ENCODE data around the gene P4HB. TPM values are rescaled to one million over a fixed set of nuclear protein-coding genes. Genes with fewer than 3 reads are reported as not detected.
A peak's percentile ranks its signal among the peaks of the same experiment; 100 is the strongest.

The P4HB gene
- total RNA-seq, 6 experiments from 2014 or later: 790 to 981 (median 910) TPM

GRCh38 chr17:81890447-81891302 is 30.3 kb upstream of the P4HB start:
- H3K36me3 Mint-ChIP-seq (ENCODE audit: low read depth): peaks cover 33% of the 10 kb centered on the region
- TF ChIP-seq CTCF (IDR thresholded peaks at IDR 0.05): no peak
- no peak for DNase-seq

GRCh38 chr17:81889602-81890001 is 29.3 kb upstream of the P4HB start:
- Mint-ChIP-seq H3K27me3 (ENCODE audit: insufficient read depth) (peaks cover 4% of the 10 kb centered on the region), H3K4me1 (ENCODE audit: low read depth) (peaks cover 37% of the 10 kb centered on the region), H3K27ac (peak overlapping the region; percentile 89), H3K36me3 (ENCODE audit: low read depth) (peaks cover 41% of the 10 kb centered on the region), H3K4me3 (peak overlapping the region; percentile 91), H3K9me3 (no peaks in the 10 kb centered on the region)
- no peak for TF ChIP-seq CTCF (IDR thresholded peaks at IDR 0.05)
- DNase-seq: no peak

More at GRCh38 chr17:81890447-81891302, 30.3 kb upstream of the P4HB start:
- Mint-ChIP-seq H3K27me3 (ENCODE audit: insufficient read depth) (peaks cover 4% of the 10 kb centered on the region), H3K4me1 (ENCODE audit: low read depth) (peaks cover 32% of the 10 kb centered on the region), H3K9me3 (no peaks in the 10 kb centered on the region), H3K27ac (peak overlapping the region; percentile 89), H3K4me3 (peak overlapping the region; percentile 91)

GRCh38 chr17:81888988-81889595 is 28.8 kb upstream of the P4HB start:
- Mint-ChIP-seq H3K36me3 (ENCODE audit: low read depth) (peaks cover 46% of the 10 kb centered on the region), H3K4me3 (peak overlapping the region; percentile 39), H3K9me3 (no peaks in the 10 kb centered on the region), H3K27me3 (ENCODE audit: insufficient read depth) (peaks cover 4% of the 10 kb centered on the region), H3K27ac (peak overlapping the region; percentile 51), H3K4me1 (ENCODE audit: low read depth) (peaks cover 37% of the 10 kb centered on the region)
- DNase-seq: no peak
- TF ChIP-seq CTCF (IDR thresholded peaks at IDR 0.05): no peak

GRCh38 chr17:81888105-81888987 is 28.0 kb upstream of the P4HB start:
- peaks cover 47% of the 10 kb centered on the region for H3K36me3 Mint-ChIP-seq (ENCODE audit: low read depth)
- H3K27ac Mint-ChIP-seq: peak overlapping the region; percentile 21; the same call in 1 of the 2 replicates
- H3K27me3 Mint-ChIP-seq (ENCODE audit: insufficient read depth): peaks cover 4% of the 10 kb centered on the region
- H3K4me1 Mint-ChIP-seq (ENCODE audit: low read depth): peaks cover 37% of the 10 kb centered on the region
- TF ChIP-seq CTCF (IDR thresholded peaks at IDR 0.05): no peak
- no peak overlapping the region for H3K4me3 Mint-ChIP-seq
- H3K9me3 Mint-ChIP-seq: no peaks in the 10 kb centered on the region
- DNase-seq: no peak

- Mint-ChIP-seq H3K27me3 (ENCODE audit: insufficient read depth) (peaks cover 4% of the 10 kb centered on the region), H3K4me1 (ENCODE audit: low read depth) (peaks cover 37% of the 10 kb centered on the region), H3K36me3 (ENCODE audit: low read depth) (peaks cover 47% of the 10 kb centered on the region), H3K4me3 (no peak overlapping the region), H3K27ac (peak overlapping the region; percentile 69), H3K9me3 (no peaks in the 10 kb centered on the region)
- peak; percentile 76 for DNase-seq
- TF ChIP-seq CTCF (IDR thresholded peaks at IDR 0.05): no peak
Observed at GRCh38 chr17:81885869-81886548, 25.7 kb upstream of the P4HB start.
